Caco-2 (cell line): ENCODE results near the gene KIRREL2. TPM values are rescaled to one million over a fixed set of nuclear protein-coding genes. Genes with fewer than 3 reads are reported as not detected.
"Not testable (repeated sequence)": the region's sequence is repeated elsewhere in the genome, so short reads cannot be mapped to it uniquely, and the experiment has no call there.

Source experiments
- BruUV-seq: library from RNA; stranded (reverse); fragments of 400-500 nt; replicated peaks from 2 replicates; lab custom pipeline; 2021; lab: Mats Ljungman, UMichigan
- CTCF ChIA-PET: fragments of 300-600 bp; sonication (Branson Sonifier 250); formaldehyde crosslinking; loops from one replicate; lab custom pipeline; 2022; ENCODE audit warnings: antibody characterized with exemption; lab: Charles Lee
- POLR2A ChIA-PET: fragments of 300-600 bp; sonication (Branson Sonifier 250); formaldehyde crosslinking; loops from one replicate; lab custom pipeline; 2022; ENCODE audit warnings: antibody characterized with exemption; lab: Charles Lee
- DNase-seq, 2 experiments: peaks; one replicate each; pipeline versions ENCODE4 v3.0.0 to v3.0.0-alpha.2; 2020 to 2022
- H3K27me3 ChIP-seq: replicated peaks from 2 replicates; pipeline ENCODE4 v1.6.0; 2011; ENCODE audit warnings: low read length; ENCODE audit not compliant: control insufficient read depth, insufficient read depth
- H3K36me3 ChIP-seq: 2 replicates; pipeline ENCODE4 v1.5.1; 2011; ENCODE audit warnings: low read length; ENCODE audit not compliant: control insufficient read depth, insufficient read depth
- H3K4me1 ChIP-seq: fragments of 250-450 bp; sonication (Bioruptor Pico); 2 replicates; pipeline ENCODE4 v1.5.1; 2020; ENCODE audit warnings: mild to moderate bottlenecking
- H3K4me3 ChIP-seq: 2 replicates; pipeline ENCODE4 v1.5.1; 2011; ENCODE audit warnings: low read depth, mild to moderate bottlenecking, control low read depth, low read length
- H3K9me3 ChIP-seq: fragments of 250-450 bp; sonication (Bioruptor Pico); 2 replicates; pipeline ENCODE4 v1.5.1; 2020; ENCODE audit warnings: mild to moderate bottlenecking, moderate library complexity
- H3K27ac Mint-ChIP-seq: one replicate; pipeline ENCODE4 v1.8.0; 2022; ENCODE audit warnings: mixed read lengths; ENCODE audit not compliant: unreplicated experiment
- H3K27me3 Mint-ChIP-seq: one replicate; pipeline ENCODE4 v1.8.0; 2022; ENCODE audit warnings: mixed read lengths; ENCODE audit not compliant: insufficient read depth, unreplicated experiment
- H3K36me3 Mint-ChIP-seq: one replicate; pipeline ENCODE4 v1.8.0; 2022; ENCODE audit warnings: mild to moderate bottlenecking, mixed read lengths; ENCODE audit not compliant: insufficient read depth, unreplicated experiment
- H3K4me1 Mint-ChIP-seq: one replicate; pipeline ENCODE4 v1.8.0; 2022; ENCODE audit warnings: low read depth, mixed read lengths; ENCODE audit not compliant: unreplicated experiment
- H3K4me3 Mint-ChIP-seq: one replicate; pipeline ENCODE4 v1.8.0; 2022; ENCODE audit warnings: mild to moderate bottlenecking, moderate library complexity, mixed read lengths; ENCODE audit not compliant: unreplicated experiment
- H3K9me3 Mint-ChIP-seq: one replicate; pipeline ENCODE4 v1.8.0; 2022; ENCODE audit warnings: mixed read lengths; ENCODE audit not compliant: unreplicated experiment
- intact Hi-C: fragments of 100-400 bp; cut with micrococcal nuclease; formaldehyde crosslinking; loops from one replicate; pipeline ENCODE4 v1.10.0; 2022; ENCODE audit not compliant: unreplicated experiment
- total RNA-seq: library from RNA; stranded (reverse); gene quantifications from 2 replicates; pipeline ENCODE4 v1.2.3, GENCODE V29; 2022
- TF ChIP-seq, protein P1 (sequence below), 2 experiments: fragments of 200-600 bp in 1 of 2; IDR thresholded peaks; 1 replicate in 1 of 2; 2 replicates in 1 of 2; pipeline versions ENCODE4 v1.5.1 to v1.8.0; 2011 to 2022; ENCODE audit warnings: antibody characterized with exemption in 1 of 2, control low read depth in 1 of 2, inconsistent platforms in 1 of 2, low read depth in 1 of 2, low read length in 1 of 2, mild to moderate bottlenecking in 1 of 2, moderate library complexity in 1 of 2; ENCODE audit not compliant: insufficient read depth in 1 of 2, severe bottlenecking in 1 of 2, unreplicated experiment in 1 of 2

Gene KIRREL2
- total RNA-seq, 1 experiment from 2014 or later: 0.14 TPM

DNA sequence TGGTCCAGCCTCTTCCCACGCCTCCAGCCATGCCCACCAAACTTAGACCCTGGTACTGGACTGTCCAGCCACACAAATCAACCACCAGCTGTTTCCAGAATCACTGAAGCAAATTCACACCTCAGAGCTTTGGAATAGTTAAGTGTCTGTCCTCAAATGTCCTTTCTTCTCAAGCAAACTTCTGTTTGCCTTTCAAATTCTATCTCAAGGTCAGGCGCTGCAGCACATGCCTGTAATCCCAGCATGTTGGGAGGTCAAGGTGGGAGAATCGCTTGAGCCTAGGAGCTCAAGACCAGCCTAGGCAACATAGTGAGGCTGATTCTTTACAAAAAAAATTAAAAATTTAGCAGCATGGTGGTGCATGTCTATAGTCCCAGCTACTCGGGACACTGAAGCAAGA is 24.7 kb upstream of the KIRREL2 start:
- H3K4me3 ChIP-seq: no peak overlapping the region
- peaks cover 2% of the 10 kb centered on the region for H3K27me3 ChIP-seq
- H3K27ac Mint-ChIP-seq: no peak overlapping the region
- peaks cover 32% of the 10 kb centered on the region for H3K27me3 Mint-ChIP-seq
- TF ChIP-seq, protein P1, sequence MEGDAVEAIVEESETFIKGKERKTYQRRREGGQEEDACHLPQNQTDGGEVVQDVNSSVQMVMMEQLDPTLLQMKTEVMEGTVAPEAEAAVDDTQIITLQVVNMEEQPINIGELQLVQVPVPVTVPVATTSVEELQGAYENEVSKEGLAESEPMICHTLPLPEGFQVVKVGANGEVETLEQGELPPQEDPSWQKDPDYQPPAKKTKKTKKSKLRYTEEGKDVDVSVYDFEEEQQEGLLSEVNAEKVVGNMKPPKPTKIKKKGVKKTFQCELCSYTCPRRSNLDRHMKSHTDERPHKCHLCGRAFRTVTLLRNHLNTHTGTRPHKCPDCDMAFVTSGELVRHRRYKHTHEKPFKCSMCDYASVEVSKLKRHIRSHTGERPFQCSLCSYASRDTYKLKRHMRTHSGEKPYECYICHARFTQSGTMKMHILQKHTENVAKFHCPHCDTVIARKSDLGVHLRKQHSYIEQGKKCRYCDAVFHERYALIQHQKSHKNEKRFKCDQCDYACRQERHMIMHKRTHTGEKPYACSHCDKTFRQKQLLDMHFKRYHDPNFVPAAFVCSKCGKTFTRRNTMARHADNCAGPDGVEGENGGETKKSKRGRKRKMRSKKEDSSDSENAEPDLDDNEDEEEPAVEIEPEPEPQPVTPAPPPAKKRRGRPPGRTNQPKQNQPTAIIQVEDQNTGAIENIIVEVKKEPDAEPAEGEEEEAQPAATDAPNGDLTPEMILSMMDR (IDR thresholded peaks at IDR 0.05; ENCODE audit: insufficient read depth in 1 of 2, low read depth in 1 of 2, low read length in 1 of 2, severe bottlenecking in 1 of 2, unreplicated experiment in 1 of 2): no peak
- no peaks in the 10 kb centered on the region for H3K4me1 ChIP-seq
- H3K9me3 ChIP-seq: no peaks in the 10 kb centered on the region
- ChIA-PET CTCF (no interaction called here), POLR2A (interaction anchor here (0.6 kb wide), 1 partner anchor 32 kb away, joined by 3 read pairs; no protein-coding TSS in a partner anchor)
- intact Hi-C loops: no loop called here
- no peaks in the 10 kb centered on the region for H3K36me3 ChIP-seq
- DNase-seq: no peak
- no peaks in the 10 kb centered on the region for H3K4me1 Mint-ChIP-seq
- H3K36me3 Mint-ChIP-seq: no peaks in the 10 kb centered on the region
- H3K9me3 Mint-ChIP-seq: no peaks in the 10 kb centered on the region
- no TSS peak for BruUV-seq
- no peak overlapping the region for H3K4me3 Mint-ChIP-seq

DNA sequence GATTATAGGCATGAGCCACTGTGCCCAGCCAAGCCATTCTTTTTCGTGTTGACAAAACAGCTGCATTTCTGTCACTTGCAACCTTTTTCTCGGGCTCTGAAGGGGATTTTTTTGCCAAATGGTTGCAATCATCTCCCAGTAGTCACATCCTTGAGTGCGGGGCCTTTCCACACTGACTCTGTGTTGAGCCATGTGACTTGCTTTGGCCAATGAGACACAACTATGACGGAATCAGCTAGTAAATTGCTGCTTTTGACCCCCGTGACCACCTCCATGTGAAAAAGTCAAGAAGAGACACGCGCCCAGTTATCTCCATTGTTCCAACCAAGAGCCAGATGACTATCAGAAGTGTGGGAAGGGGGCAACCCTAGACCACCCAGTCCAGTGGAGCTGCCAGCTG is 22.7 kb upstream of the KIRREL2 start:
- no peaks in the 10 kb centered on the region for H3K4me1 Mint-ChIP-seq
- no TSS peak for BruUV-seq
- no peak overlapping the region for H3K4me3 Mint-ChIP-seq
- no peak overlapping the region for H3K27ac Mint-ChIP-seq
- Histone ChIP-seq H3K9me3 (0 out of 2 replicates have a peak, but pooled peaks cover under 1% of the 10 kb centered on the region), H3K4me3 (no peak overlapping the region), H3K4me1 (no peaks in the 10 kb centered on the region), H3K27me3 (peaks cover 2% of the 10 kb centered on the region), H3K36me3 (no peaks in the 10 kb centered on the region)
- TF ChIP-seq, protein P1 (IDR thresholded peaks at IDR 0.05; ENCODE audit: insufficient read depth in 1 of 2, low read depth in 1 of 2, low read length in 1 of 2, severe bottlenecking in 1 of 2, unreplicated experiment in 1 of 2): no peak
- no peaks in the 10 kb centered on the region for H3K9me3 Mint-ChIP-seq
- CTCF ChIA-PET: no interaction called here
- intact Hi-C loops: no loop called here
- peaks cover 33% of the 10 kb centered on the region for H3K27me3 Mint-ChIP-seq
- no peaks in the 10 kb centered on the region for H3K36me3 Mint-ChIP-seq
- POLR2A ChIA-PET: no interaction called here
- no peak for DNase-seq

DNA sequence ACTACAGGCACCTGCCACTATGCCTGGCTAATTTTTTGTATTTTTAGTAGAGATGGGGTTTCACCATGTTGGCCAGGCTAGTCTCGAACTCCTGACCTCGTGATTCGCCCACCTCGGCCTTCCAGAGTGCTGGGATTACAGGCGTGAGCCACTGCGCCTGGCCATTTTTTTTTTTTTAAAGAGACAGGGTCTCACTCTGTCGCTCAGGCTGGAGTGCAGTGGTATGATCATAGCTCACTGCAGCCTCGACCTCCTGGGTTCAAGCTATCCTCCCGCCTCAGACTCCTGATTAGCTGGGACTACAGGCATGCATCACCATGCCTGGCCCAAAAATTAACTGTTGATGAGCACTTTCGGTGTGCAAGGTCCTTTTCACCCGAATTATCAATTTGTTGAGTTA is 20.6 kb upstream of the KIRREL2 start:
- peaks cover 27% of the 10 kb centered on the region for H3K27me3 Mint-ChIP-seq
- DNase-seq, H3K27ac Mint-ChIP-seq, H3K4me3 Mint-ChIP-seq, H3K36me3 ChIP-seq, intact Hi-C loops, CTCF ChIA-PET, H3K9me3 Mint-ChIP-seq, H3K27me3 ChIP-seq, H3K36me3 Mint-ChIP-seq, POLR2A ChIA-PET, BruUV-seq, H3K9me3 ChIP-seq, H3K4me1 Mint-ChIP-seq, H3K4me3 ChIP-seq, H3K4me1 ChIP-seq: not testable (repeated sequence)
